GM12865 (cell line): Measurements from ENCODE around the gene POLQ.

ENCODE experiments used
- DNase-seq: peaks from one replicate; pipeline ENCODE4 v3.0.0; 2010; ENCODE audit warnings: low read depth
- H3K4me3 ChIP-seq: 2 replicates; pipeline ENCODE4 v1.5.1; 2011; ENCODE audit warnings: mild to moderate bottlenecking, low read depth, low read length, control low read depth
- TF ChIP-seq, protein P1 (sequence below): IDR thresholded peaks from 2 replicates; pipeline ENCODE4 v1.5.1; 2011; ENCODE audit warnings: low read length, control low read depth, low read depth, inconsistent platforms; ENCODE audit not compliant: insufficient read depth; ENCODE audit errors: missing control alignments

Gene POLQ

DNA sequence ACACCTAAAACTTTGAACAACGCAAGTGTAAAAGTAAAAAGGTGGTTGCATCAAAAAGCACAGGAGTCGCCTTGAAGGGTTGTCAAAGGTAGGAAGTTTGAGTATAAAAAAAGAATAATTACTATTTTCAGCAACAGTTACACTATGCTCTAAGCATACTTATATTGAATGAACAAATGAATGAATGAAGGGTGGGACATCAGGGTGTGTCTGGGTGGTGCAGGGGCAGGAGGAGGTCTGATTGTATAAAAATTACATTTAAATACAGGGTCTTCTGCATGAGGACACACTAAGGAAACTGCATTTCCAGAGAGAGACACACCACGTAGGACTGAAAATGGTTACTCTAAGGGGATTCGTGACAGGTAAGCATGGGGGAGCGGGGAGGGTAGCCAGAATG lies 21.9 kb upstream of the POLQ start, which contains the start of gene ARGFX:
Gene ARGFX (plus strand): TSS at position 301 of the 400 bp plus-strand sequence. CDS start 2,765 bp downstream, outside the sequence.
- H3K4me3 ChIP-seq = no peak within 1 kb of the TSS
- DNase-seq = no peak
- TF ChIP-seq, protein P1, sequence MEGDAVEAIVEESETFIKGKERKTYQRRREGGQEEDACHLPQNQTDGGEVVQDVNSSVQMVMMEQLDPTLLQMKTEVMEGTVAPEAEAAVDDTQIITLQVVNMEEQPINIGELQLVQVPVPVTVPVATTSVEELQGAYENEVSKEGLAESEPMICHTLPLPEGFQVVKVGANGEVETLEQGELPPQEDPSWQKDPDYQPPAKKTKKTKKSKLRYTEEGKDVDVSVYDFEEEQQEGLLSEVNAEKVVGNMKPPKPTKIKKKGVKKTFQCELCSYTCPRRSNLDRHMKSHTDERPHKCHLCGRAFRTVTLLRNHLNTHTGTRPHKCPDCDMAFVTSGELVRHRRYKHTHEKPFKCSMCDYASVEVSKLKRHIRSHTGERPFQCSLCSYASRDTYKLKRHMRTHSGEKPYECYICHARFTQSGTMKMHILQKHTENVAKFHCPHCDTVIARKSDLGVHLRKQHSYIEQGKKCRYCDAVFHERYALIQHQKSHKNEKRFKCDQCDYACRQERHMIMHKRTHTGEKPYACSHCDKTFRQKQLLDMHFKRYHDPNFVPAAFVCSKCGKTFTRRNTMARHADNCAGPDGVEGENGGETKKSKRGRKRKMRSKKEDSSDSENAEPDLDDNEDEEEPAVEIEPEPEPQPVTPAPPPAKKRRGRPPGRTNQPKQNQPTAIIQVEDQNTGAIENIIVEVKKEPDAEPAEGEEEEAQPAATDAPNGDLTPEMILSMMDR = no peak

DNA sequence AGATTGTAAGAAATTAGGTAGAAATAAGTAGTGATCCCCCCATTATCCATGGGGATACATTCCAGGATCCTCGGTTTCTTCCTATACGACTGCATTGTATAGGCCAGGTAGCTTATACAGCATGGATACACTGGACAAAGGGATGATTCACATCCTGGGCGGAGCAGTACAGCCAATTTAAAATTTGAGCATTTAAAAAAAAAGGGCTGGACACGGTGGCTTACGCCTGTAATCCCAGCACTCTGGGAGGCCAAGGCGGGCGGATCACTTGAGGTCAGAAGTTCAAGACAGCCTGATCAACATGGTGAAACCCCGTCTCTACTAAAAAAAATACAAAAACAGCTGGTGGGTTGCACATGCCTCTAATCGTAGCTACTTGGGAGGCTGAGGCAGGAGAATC lies 21.0 kb upstream of the POLQ start:
- DNase-seq = no peak
- no peak overlapping the region for H3K4me3 ChIP-seq
- TF ChIP-seq, protein P1 = no peak

DNA sequence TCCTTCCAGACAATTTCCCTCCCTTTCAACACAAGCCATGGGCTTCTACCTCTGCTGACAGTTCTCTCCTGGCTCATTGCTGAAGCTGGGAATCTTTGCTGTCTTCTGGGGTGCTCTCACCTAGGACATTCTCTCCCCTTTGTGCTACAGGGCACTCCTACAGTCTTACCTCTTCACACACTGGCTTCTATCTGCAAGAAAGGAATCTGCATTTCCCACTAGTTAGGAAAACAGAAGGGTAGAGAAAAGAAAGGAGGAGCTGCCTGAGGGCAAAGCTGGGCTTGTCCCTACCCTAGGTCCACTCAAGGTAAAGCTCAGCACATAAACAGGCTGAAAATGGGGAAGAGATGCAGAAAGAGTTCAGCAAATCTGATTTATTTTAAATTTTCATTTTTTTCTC lies 16.4 kb upstream of the POLQ start:
- DNase-seq = no peak
- TF ChIP-seq, protein P1 = no peak

DNA sequence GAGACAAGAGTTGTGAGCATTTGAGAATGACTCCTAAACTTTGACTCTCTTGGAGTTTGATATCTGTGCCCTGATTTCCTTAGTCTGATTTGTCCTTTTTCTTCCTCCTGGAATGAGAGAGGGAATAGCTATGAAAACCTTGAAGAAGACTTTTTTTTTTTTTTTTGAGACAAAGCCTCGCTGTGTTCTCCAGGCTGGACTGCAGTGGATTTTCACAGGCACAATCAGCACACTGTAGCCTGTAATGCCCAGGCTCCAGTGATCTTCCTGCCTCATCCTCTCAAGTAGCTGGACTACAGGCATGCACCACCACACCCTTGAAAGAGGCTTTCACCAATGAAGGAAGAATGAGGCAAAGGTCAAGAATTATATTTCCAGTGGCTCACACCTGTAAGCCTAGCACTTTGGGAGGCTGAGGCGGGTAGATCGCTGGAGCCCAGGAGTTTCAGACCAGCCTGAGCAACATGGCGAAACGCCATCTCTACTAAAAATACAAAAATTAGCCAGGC lies 11.7 kb upstream of the POLQ start:
- TF ChIP-seq, protein P1 = no peak
- H3K4me3 ChIP-seq = no peak overlapping the region
- DNase-seq = no peak

More for the DNA sequence above, 16.4 kb upstream of the POLQ start:
- H3K4me3 ChIP-seq = no peak overlapping the region

DNA sequence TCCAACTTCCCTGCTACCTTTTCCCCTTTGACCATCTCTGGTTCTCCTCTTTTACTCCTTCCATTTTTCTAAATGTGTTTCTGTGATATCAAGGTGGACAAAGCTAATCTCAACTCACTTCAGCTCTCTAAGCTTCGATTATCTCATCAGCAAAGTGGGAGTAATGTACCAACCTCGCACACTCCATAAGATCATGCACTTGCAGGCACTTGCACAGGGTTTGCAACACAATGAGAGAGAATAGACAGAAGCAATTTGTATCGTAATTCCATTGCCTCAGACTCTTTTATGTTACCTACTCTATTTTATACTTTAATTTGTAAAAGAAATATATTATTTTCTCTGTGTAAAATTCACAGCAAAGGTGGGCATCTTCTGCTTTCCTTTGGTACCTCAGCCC lies 7.0 kb upstream of the POLQ start:
- DNase-seq = no peak
- TF ChIP-seq, protein P1 = no peak
- H3K4me3 ChIP-seq = no peak overlapping the region

DNA sequence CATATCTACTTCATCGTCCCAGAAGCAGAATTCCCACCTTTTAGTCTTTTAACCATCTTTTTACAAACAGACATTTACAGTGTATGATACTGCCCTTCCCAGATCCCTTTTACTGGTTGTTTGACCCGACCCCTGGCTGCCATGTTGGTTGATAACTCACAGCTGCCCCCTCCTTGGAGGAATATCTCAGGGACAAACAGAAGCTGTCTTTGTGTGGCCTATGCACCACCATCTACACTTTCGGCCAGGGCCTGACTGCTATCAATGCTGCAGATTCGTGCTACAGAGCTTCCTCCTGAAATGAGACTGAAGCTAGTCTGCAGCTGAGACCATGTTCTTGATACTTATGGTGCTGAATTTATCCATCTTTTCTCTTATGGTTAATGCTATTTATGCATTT lies 6.6 kb upstream of the POLQ start:
- H3K4me3 ChIP-seq = no peak overlapping the region
- no peak for DNase-seq
- TF ChIP-seq, protein P1 = no peak

DNA sequence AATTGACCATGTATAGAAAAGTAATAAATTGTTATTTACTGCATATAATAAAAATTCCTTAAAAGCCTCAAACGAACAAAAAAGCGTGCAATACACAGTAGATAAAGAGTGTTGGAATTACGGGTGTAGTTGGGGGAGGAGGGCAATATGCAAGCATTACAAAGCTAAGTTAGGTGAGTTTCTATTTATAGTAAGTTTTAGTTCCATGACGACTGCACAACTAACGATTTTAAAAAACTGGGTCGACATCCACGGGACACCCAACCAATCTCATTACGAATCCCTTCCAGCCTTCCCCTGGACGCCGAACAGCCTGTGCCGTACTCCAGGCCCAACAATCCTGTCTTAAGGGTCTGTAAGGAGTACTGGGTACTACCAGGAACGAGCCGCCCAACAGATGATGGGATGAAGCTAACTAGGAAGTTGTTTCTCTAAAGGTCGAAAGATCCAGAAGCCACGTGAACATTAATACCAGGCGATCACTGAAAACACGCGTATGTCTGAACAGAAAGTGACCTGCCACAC lies 677 bp downstream of the POLQ start:
- peak overlapping the region; percentile 84 for H3K4me3 ChIP-seq
- TF ChIP-seq, protein P1 = no peak
- no peak for DNase-seq
